Endothelial cell of umbilical vein (primary cell): ENCODE results near the gene DYRK3. TPM values are rescaled to one million over a fixed set of nuclear protein-coding genes. Genes with fewer than 3 reads are reported as not detected.

ENCODE experiments used
- BruUV-seq: library from RNA; stranded (reverse); fragments of 400-500 nt; replicated peaks from 2 replicates; lab custom pipeline; 2021; lab: Mats Ljungman, UMichigan
- CTCF ChIA-PET: fragments of 300-600, 350-600 bp; sonication (Branson Sonifier 250); formaldehyde crosslinking; loops from one replicate; lab custom pipeline; 2021; ENCODE audit warnings: antibody characterized with exemption, inconsistent platforms; lab: Charles Lee
- POLR2A ChIA-PET: fragments of 300-600, 350-600 bp; sonication (Branson Sonifier 250); formaldehyde crosslinking; loops from one replicate; lab custom pipeline; 2021; ENCODE audit warnings: antibody characterized with exemption, inconsistent platforms; lab: Charles Lee
- DNase-seq: peaks from one replicate; pipeline ENCODE4 v3.0.0-alpha.2; 2011; ENCODE audit warnings: low read depth, low spot score
- FAIRE-seq: peaks from 2 replicates; lab custom pipeline; 2011; peaks lifted over from hg19 to GRCh38; lab: Jason Lieb, UNC
- H2AFZ ChIP-seq: 2 replicates; pipeline ENCODE4 v1.6.0; 2012; ENCODE audit warnings: low read depth, low read length, control low read depth, inconsistent platforms
- H3K27ac ChIP-seq: 2 replicates; pipeline ENCODE4 v1.5.1; 2011; ENCODE audit warnings: low read depth, mild to moderate bottlenecking, control low read depth, low read length, moderate library complexity; ENCODE audit not compliant: insufficient read depth
- H3K27me3 ChIP-seq, 2 experiments: 2 replicates each; pipeline versions ENCODE4 v1.6.0 to v1.6.1; 2011; ENCODE audit warnings: low read length in 2 of 2, mixed read lengths in 1 of 2; ENCODE audit not compliant: control insufficient read depth in 2 of 2, insufficient read depth in 2 of 2
- H3K36me3 ChIP-seq, 2 experiments: 2 replicates in 1 of 2; 3 replicates in 1 of 2; pipeline ENCODE4 v1.5.1; 2011; ENCODE audit warnings: low read length in 2 of 2, mild to moderate bottlenecking in 1 of 2, moderate library complexity in 1 of 2; ENCODE audit not compliant: control insufficient read depth in 2 of 2, insufficient read depth in 2 of 2; ENCODE audit errors: extremely low read depth in 1 of 2
- H3K4me1 ChIP-seq: 3 replicates; pipeline ENCODE4 v1.5.1; 2011; ENCODE audit warnings: mild to moderate bottlenecking, low read length; ENCODE audit not compliant: control insufficient read depth, insufficient read depth; ENCODE audit errors: extremely low read depth
- H3K4me2 ChIP-seq: 2 replicates; pipeline ENCODE4 v1.6.1; 2011; ENCODE audit warnings: low read length, control low read depth, mixed read lengths; ENCODE audit not compliant: insufficient read depth
- H3K4me3 ChIP-seq, 3 experiments: fragments of 200-600 bp in 1 of 3; sonication (generic), shearing (Covaris generic) in 1 of 3; replicated peaks in 1 of 3; 2 replicates each; pipeline ENCODE4 v1.5.1; 2011 to 2016; ENCODE audit warnings: control low read depth in 3 of 3, low read length in 3 of 3, mild to moderate bottlenecking in 2 of 3, inconsistent platforms in 1 of 3, low read depth in 1 of 3, moderate library complexity in 1 of 3; ENCODE audit not compliant: insufficient read depth in 1 of 3
- H3K79me2 ChIP-seq: 2 replicates; pipeline ENCODE4 v1.6.0; 2012; ENCODE audit warnings: low read length, inconsistent platforms; ENCODE audit not compliant: control insufficient read depth, insufficient read depth
- H3K9ac ChIP-seq: replicated peaks from 2 replicates; pipeline ENCODE3; 2011; ENCODE audit warnings: low read length, control low read depth; ENCODE audit not compliant: insufficient read depth; ENCODE audit errors: extremely low read depth
- H3K9me1 ChIP-seq: replicated peaks from 3 replicates; pipeline ENCODE4 v1.6.0; 2011; ENCODE audit warnings: mild to moderate bottlenecking, low read length; ENCODE audit not compliant: control insufficient read depth, insufficient read depth; ENCODE audit errors: extremely low read depth
- H3K9me3 ChIP-seq: replicated peaks from 2 replicates; pipeline ENCODE4 v1.5.1; 2012; ENCODE audit warnings: low read length, inconsistent platforms; ENCODE audit not compliant: control insufficient read depth, insufficient read depth
- H4K20me1 ChIP-seq: replicated peaks from 2 replicates; pipeline ENCODE3; 2011; ENCODE audit warnings: mild to moderate bottlenecking, low read length; ENCODE audit not compliant: control insufficient read depth, insufficient read depth; ENCODE audit errors: extremely low read depth
- EZH2 ChIP-seq: IDR thresholded peaks from 2 replicates; pipeline ENCODE4 v1.6.1; 2012; ENCODE audit warnings: borderline replicate concordance, low read depth, mild to moderate bottlenecking, moderate library complexity, low read length, inconsistent platforms; ENCODE audit not compliant: severe bottlenecking
- FOS ChIP-seq: IDR thresholded peaks from 2 replicates; pipeline ENCODE4 v1.6.1; 2011; ENCODE audit warnings: mild to moderate bottlenecking, low read length, moderate library complexity, borderline replicate concordance; ENCODE audit not compliant: insufficient read depth
- GATA2 ChIP-seq: IDR thresholded peaks from 2 replicates; pipeline ENCODE4 v1.7.0; 2011; ENCODE audit warnings: low read depth, mild to moderate bottlenecking, moderate library complexity, mixed read lengths, low read length; ENCODE audit not compliant: insufficient read length, insufficient read depth
- JUN ChIP-seq: IDR thresholded peaks from 2 replicates; pipeline ENCODE4 v1.6.1; 2011; ENCODE audit warnings: borderline replicate concordance, low read depth; ENCODE audit not compliant: insufficient read length, insufficient read depth
- MYC ChIP-seq: IDR thresholded peaks from one replicate; pipeline ENCODE4 v1.6.1; 2011; ENCODE audit warnings: mild to moderate bottlenecking, low read depth, low read length
- POLR2A ChIP-seq: IDR thresholded peaks from 2 replicates; pipeline ENCODE4 v1.6.1; 2012; ENCODE audit warnings: low read depth, mild to moderate bottlenecking, control low read depth, low read length
- POLR2AphosphoS5 ChIP-seq: IDR thresholded peaks from 2 replicates; pipeline ENCODE4 v1.6.1; 2012; ENCODE audit warnings: low read depth, mild to moderate bottlenecking, control low read depth, low read length, moderate library complexity; ENCODE audit not compliant: insufficient read depth
- dilution Hi-C: fragments of 300-500 bp; cut with MboI; formaldehyde crosslinking; loops from one replicate; pipeline ENCODE4 v1.15.0; 2019; ENCODE audit warnings: low sequenced_read_pairs; ENCODE audit not compliant: extremely low pct_ligation_motif_present
- intact Hi-C: fragments of 100-400 bp; cut with micrococcal nuclease; formaldehyde crosslinking; loops from one replicate; pipeline ENCODE4 v1.10.0; 2022
- polyA plus RNA-seq, 4 experiments: library from polyadenylated mRNA; depleted of rRNA in 3 of 4; stranded (reverse) in 3 of 4; unstranded in 1 of 4; fragments of >200 nt; gene quantifications; 2 replicates each; pipeline versions ENCODE4 v1.2.1 to v1.2.3, GENCODE V29; 2011 to 2012; ENCODE audit warnings: missing spikeins in 1 of 4
- total RNA-seq: library from RNA; stranded (reverse); gene quantifications from 2 replicates; pipeline ENCODE4 v1.2.3, GENCODE V29; 2021
- TF ChIP-seq, protein P1 (sequence below): IDR thresholded peaks from 2 replicates; pipeline ENCODE4 v1.6.1; 2011; ENCODE audit not compliant: insufficient read depth, insufficient read length
- TF ChIP-seq, protein P2 (sequence below), 2 donors: IDR thresholded peaks; 1 replicate in 1 of 2; 2 replicates in 1 of 2; pipeline ENCODE4 v1.5.1; 2011; ENCODE audit warnings: low read length in 2 of 2, mild to moderate bottlenecking in 2 of 2, moderate library complexity in 2 of 2, control low read depth in 1 of 2, inconsistent platforms in 1 of 2, low read depth in 1 of 2; ENCODE audit not compliant: insufficient read depth in 1 of 2; ENCODE audit errors: extremely low read depth in 1 of 2

DYRK3 gene
- total and polyA plus RNA-seq, 2 donors (not counting 3 experiments of a cell fraction or from before 2014, with no cell fraction given) = 3.4 to 7.4 TPM

DNA sequence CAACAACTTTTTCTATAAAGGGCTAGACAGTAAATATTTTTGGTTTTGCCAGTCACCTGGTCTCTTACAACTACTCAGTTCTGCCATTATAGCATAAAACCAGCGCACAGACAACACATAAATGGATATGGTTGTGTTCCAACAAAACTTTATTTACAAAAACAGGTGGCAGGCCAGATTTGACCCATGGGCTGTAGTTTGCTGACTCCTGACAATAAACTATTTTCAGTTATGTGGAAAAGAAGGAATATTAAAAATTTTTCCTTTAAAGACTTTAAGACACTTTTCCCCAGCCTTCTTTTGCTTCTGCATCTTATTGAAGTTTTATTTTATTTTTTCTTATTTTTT, 39.0 kb upstream of the DYRK3 start:
- TF ChIP-seq GATA2 (no peak), POLR2AphosphoS5 (no peak), JUN (no peak)
- TF ChIP-seq, protein P1, sequence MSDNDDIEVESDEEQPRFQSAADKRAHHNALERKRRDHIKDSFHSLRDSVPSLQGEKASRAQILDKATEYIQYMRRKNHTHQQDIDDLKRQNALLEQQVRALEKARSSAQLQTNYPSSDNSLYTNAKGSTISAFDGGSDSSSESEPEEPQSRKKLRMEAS = no peak
- no peaks in the 10 kb centered on the region for H3K79me2 ChIP-seq
- H3K4me2 ChIP-seq = no peak overlapping the region
- dilution Hi-C loops = no loop called here
- no TSS peak for BruUV-seq
- no peaks in the 10 kb centered on the region for H3K9me1 ChIP-seq
- H3K36me3 ChIP-seq = peaks cover 15 to 42% of the 10 kb centered on the region in 2 experiments
- H3K27me3 ChIP-seq = no peaks in the 10 kb centered on the region
- no peak overlapping the region for H3K27ac ChIP-seq
- no peak overlapping the region for H2AFZ ChIP-seq
- ChIA-PET CTCF (no interaction called here), POLR2A (no interaction called here)
- no peak for DNase-seq
- no peaks in the 10 kb centered on the region for H3K9me3 ChIP-seq
- H3K9ac ChIP-seq = no peak overlapping the region
- no peak for FAIRE-seq
- no peaks in the 10 kb centered on the region for H3K4me1 ChIP-seq
- no peak overlapping the region for H3K4me3 ChIP-seq
- no peaks in the 10 kb centered on the region for H4K20me1 ChIP-seq
- intact Hi-C loops = no loop called here

DNA sequence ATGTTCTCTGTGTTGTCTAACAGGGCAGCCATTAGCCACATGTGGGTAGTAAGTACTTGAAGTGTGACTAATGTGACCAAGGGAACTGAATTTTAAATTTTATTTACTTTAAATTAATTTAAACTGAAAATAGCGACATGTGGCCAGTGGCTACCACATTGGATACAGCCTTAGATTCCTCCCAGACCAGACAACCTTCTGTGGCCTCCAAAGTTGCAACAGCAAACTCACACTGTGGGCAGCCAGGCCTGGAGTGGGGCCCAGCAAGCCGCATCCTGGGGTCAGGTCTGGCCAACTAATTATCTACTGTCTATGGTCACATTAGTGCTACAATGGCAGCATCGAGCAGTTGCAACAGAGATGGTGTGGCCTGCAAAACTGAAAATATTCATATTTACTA, 34.8 kb upstream of the DYRK3 start:
- intact Hi-C loops (no loop called here), dilution Hi-C loops (no loop called here)
- no peaks in the 10 kb centered on the region for H3K79me2 ChIP-seq
- H3K9me1 ChIP-seq = no peaks in the 10 kb centered on the region
- no peak overlapping the region for H3K27ac ChIP-seq
- H3K4me3 ChIP-seq = no peak overlapping the region
- peaks cover 14 to 41% of the 10 kb centered on the region in 2 experiments for H3K36me3 ChIP-seq
- no peak for DNase-seq
- ChIA-PET CTCF (interaction anchor here (1.2 to 2.2 kb wide), 2 partner anchors 56 to 63 kb away, joined by 3 to 5 read pairs; no protein-coding TSS in a partner anchor), POLR2A (no interaction called here)
- TF ChIP-seq, protein P2, sequence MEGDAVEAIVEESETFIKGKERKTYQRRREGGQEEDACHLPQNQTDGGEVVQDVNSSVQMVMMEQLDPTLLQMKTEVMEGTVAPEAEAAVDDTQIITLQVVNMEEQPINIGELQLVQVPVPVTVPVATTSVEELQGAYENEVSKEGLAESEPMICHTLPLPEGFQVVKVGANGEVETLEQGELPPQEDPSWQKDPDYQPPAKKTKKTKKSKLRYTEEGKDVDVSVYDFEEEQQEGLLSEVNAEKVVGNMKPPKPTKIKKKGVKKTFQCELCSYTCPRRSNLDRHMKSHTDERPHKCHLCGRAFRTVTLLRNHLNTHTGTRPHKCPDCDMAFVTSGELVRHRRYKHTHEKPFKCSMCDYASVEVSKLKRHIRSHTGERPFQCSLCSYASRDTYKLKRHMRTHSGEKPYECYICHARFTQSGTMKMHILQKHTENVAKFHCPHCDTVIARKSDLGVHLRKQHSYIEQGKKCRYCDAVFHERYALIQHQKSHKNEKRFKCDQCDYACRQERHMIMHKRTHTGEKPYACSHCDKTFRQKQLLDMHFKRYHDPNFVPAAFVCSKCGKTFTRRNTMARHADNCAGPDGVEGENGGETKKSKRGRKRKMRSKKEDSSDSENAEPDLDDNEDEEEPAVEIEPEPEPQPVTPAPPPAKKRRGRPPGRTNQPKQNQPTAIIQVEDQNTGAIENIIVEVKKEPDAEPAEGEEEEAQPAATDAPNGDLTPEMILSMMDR (IDR thresholded peaks at IDR 0.05; ENCODE audit: extremely low read depth in 1 of 2, insufficient read depth in 1 of 2, low read depth in 1 of 2, low read length in 2 of 2) = no peak
- TF ChIP-seq MYC (no peak), GATA2 (no peak), POLR2A (no peak), EZH2 (no peak), FOS (no peak), POLR2AphosphoS5 (no peak), JUN (no peak)
- TF ChIP-seq, protein P1 = no peak
- H3K27me3 ChIP-seq = no peaks in the 10 kb centered on the region
- no TSS peak for BruUV-seq
- no peaks in the 10 kb centered on the region for H3K4me1 ChIP-seq
- no peak overlapping the region for H2AFZ ChIP-seq
- no peak overlapping the region for H3K9ac ChIP-seq
- no peak overlapping the region for H3K4me2 ChIP-seq
- no peaks in the 10 kb centered on the region for H4K20me1 ChIP-seq
- no peaks in the 10 kb centered on the region for H3K9me3 ChIP-seq
- no peak for FAIRE-seq
